ELR (cell line): ENCODE results near the gene RNF128.

Source experiments
- DNase-seq: peaks from one replicate; pipeline ENCODE4 v3.0.0-alpha.2; 2015; ENCODE audit warnings: low read depth

The RNF128 gene

GRCh38 chrX:106726485-106727437 is at the start of gene RNF128:
Gene RNF128 (plus strand): TSS chrX:106726701. CDS start chrX:106726914, 213 bp downstream.
- DNase-seq: peak; percentile 44

GRCh38 chrX:106680716-106681115 is 45.8 kb upstream of the RNF128 start:
- DNase-seq: no peak

- DNase-seq: no peak
These were observed 42.3 kb upstream of the RNF128 start for GRCh38 chrX:106684207-106684606.

DNA sequence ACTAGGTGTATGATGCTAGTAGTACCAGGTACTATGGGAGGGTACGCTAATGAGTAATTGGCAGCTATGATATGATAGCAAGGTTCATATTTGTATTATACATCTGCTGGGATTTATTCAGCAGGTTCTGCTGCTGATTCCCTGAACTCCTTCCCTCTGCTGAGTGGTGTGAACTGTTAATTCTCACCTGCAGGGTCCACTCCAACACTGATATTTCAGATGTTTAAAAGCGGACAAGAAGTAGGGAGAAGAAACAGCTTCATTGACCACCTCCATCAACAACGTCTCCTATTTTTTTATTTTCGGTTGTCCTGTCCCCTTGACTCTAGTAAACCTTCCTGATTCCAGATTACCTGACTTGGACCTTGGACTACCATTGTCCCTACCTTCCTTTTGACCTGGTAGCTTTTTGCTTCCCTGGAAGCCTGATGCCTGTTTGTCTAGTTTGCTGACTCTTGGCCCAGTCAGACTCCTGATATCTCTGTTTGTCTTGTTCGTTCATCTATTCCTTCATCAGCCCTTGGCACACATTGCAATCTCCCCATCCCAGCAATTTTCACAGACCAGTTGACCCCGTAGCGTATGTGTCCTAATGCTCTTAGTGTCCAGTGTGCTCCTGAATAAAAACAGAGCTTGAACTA is 34.0 kb upstream of the RNF128 start:
- DNase-seq: no peak

GRCh38 chrX:106696502-106696901 is 30.0 kb upstream of the RNF128 start:
- DNase-seq: no peak

DNA sequence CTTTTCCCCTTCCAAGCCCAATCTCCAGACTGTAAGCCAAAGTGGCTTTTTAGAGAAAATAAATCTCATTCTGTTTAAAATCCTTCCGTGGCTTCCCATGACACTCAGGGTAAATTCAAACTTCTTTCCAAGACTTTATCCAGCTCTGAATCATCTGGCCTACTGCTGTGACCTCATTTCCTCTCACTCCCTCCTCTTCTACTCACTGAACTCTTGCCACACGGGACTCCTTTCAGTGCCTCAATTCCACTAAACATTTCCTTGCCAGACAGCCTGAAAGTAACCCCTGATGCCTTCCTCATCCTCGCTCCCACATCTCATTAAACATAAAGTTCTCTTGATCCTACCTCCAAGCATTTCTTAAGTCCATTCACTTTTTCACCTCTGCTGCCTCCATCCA is 27.8 kb upstream of the RNF128 start:
- DNase-seq: peak; percentile 47

DNA sequence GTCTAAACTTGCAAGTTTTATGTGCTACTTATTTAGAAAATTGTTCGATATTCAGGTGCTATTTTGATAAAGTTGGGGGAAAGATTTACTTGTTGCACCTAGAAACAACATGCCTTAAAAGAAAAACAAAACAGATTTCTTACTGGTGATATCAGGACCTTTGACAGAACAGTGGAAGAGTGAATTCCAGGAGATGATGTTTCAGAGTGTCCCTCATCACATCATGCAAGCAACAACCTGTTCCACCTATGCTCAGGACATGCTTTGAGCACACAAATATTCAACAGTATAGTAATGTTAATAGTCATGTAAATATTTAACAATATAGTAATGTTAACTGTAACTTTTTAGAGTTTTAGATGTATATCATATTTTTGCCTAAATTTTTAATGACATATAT is 23.9 kb upstream of the RNF128 start:
- DNase-seq: no peak

GRCh38 chrX:106706466-106706865 is 20.0 kb upstream of the RNF128 start:
- DNase-seq: no peak

- DNase-seq: peak; percentile 89
These were observed 18.6 kb upstream of the RNF128 start for GRCh38 chrX:106707771-106708454.

- no peak for DNase-seq
These were observed 15.7 kb upstream of the RNF128 start for GRCh38 chrX:106710771-106711170.

- DNase-seq: no peak
These were observed 15.1 kb upstream of the RNF128 start for GRCh38 chrX:106711375-106711774.

- no peak for DNase-seq
These were observed 10.5 kb upstream of the RNF128 start for GRCh38 chrX:106716004-106716403.

DNA sequence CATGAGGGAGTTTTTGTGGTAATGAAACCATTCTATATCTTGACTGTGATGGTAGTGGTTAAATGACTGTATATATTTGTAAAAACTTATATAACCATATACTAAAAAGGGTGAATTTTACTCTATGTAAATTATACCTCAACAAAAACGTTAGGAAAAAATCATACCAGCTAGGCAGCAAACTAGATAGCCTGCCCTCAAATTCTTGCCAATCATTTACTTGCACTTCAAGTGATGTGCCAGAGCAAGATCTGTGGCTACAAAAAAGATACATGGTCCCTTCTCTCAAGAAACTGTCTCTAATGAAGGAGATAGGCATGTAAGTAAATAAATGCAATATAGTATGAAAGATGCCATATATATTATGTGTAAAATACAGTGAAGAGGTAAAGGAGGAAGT is 10.0 kb upstream of the RNF128 start:
- no peak for DNase-seq

GRCh38 chrX:106718709-106719108 is 7.8 kb upstream of the RNF128 start:
- DNase-seq: no peak

DNA sequence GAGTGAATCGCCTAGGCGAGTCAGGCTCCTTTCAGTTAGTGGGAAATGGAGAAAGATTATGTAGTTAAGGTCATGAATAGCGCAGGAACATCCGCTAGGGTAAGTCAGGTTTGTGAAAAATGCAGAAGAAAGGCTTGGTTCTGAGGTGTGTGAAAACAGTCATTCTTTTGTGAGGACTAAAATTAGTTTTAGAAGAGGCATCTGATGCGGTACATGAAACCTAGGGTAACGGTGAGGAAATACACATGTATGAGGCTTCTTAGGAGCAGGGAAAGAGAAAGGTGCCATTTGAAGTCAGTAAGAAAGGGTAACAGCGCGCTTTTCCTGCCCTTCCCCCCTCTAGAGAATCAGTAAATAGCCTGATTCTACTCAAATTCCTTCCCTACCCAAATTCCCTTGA is 570 bp upstream of the RNF128 start:
- no peak for DNase-seq

- no peak for DNase-seq
These were observed 1.8 kb downstream of the RNF128 start for GRCh38 chrX:106728337-106728736.

DNA sequence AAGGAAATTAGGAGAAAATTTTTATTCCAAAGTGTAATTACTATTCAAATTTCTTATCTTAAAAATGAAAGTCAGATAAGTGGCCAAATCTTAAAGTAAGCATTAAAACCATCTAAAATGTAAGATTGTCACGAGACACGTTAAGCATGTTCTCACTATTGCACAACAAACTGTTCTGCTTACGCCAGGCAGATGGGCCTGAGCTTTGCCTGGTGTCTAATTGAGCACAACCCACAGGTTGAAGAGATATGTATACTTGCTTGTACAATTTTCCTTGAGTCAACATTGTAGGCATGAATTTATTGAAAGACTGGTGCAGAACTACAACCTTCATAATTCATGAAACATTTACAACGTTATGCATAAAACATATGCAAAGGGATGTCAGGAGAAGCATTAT is 3.9 kb downstream of the RNF128 start:
- no peak for DNase-seq

- no peak for DNase-seq
These were observed 5.1 kb downstream of the RNF128 start for GRCh38 chrX:106731590-106731989.

DNA sequence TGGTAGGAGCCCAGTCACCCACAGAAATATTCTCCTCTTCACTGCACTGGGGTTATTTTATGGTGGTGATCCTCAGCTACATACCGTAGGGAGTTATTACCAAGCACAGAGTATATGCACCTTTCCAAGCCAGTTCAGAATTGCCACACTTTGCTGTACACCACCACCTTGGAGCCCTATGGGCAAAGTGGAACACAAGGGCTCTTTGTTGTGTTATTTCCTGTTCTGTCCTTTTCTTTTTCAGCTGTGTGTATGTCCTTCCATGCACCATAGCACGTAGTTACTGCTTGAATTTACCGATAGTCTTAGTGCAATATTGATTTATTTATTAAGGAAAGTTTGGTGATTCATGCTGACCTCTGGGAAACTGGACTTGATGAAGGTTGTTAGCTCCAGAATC is 8.3 kb downstream of the RNF128 start:
- DNase-seq: no peak

DNA sequence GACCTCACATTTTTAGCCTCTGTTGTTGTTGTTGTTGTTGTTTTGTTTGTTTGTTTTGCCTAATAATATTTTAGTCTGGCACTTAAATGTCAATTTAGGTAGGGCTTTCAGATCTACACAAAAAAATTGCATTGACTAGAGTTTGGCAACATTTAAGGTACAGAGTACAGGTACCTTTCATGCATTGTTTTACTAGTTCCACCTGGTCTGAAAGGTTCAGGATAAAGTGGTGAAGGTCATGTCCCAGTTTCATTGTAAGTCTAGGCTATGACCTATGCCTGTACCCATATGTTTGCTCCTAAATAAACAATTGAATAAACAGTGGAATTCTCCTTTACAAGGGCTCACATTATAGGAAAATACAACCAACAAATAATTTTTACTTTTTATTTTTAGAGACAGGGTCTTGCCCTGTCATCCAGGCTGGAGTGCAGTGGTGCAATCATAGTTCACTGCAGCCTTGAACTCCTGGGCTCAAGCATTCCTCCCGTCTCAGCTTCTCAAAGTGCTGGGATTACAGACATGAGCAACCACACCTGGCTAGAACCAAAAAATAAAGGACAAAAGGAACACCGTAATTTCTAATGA is 13.8 kb downstream of the RNF128 start:
- no peak for DNase-seq

- DNase-seq: no peak
These were observed 15.7 kb downstream of the RNF128 start for GRCh38 chrX:106742193-106742592.

DNA sequence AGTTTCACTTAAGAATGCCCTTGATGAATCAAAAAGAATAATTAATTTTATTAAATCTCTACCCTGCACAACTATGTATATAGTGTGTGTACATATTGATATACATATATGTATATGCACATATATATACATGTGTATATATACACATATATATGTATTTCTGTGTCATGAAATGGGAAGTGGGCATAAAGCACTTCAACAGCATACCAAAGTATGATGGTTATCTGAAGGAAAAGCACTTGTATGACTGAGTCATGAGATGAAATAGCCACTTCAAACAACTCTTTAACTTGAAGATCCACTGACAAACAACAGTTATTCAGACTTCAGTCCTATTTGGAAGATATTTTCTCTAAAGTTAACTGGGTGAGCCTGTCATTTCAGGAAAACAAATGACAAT is 16.3 kb downstream of the RNF128 start:
- peak; percentile 8 for DNase-seq
